Stimulated activated CD4-positive, alpha-beta T cell treated with anti-CD3 and anti-CD28 coated beads, Interleukin-12 subunit alpha, Interleukin-12 subunit beta, amount 100 ng/mL, for 48 hours (primary cell): Measurements from ENCODE around the gene ZNRF1.

Experiments
- DNase-seq, 3 donors: peaks; one replicate each; pipeline ENCODE4 v3.0.0-alpha.2; 2020; ENCODE audit warnings: low read depth in 2 of 3, low spot score in 1 of 3

Gene ZNRF1

DNA sequence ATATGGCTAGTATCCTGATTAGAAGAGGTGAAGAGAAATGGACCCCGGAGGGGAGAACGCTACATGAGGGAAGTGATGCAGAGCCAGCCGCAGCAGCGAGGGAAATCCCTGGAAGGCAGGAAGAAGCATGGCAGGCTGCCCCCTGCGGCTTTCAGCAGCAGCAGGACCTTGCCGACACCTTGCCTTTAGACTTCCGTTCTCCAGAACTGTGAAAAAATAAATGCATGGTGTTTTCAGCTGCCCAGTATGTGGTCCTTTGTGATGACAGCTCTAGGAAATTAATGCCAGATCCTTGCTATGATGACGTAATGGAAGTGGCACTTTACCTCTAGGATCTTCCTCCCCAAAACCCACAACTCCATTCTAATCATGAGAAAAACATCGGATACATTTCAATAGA is 139.8 kb downstream of the ZNRF1 start:
- no peak for DNase-seq

DNA sequence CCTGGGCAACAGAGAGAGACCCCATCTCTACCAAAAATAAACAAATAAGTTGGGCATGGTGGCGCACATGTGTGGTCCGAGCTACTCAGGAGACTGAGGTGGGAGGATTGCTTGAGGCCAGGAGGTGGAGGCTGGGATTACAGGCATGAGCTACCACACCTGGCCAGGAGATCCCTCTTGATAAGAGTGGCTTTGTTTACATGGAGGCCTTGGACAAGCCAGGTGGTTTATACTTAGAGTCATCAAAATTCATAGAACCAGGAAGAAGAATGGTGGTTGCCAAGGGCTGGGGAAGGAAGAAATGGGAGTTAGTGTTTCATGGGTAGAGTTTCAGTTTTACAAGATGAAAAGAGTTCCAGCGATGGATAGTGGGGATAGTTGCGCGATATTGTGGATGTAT is 140.7 kb downstream of the ZNRF1 start:
- no peak for DNase-seq

DNA sequence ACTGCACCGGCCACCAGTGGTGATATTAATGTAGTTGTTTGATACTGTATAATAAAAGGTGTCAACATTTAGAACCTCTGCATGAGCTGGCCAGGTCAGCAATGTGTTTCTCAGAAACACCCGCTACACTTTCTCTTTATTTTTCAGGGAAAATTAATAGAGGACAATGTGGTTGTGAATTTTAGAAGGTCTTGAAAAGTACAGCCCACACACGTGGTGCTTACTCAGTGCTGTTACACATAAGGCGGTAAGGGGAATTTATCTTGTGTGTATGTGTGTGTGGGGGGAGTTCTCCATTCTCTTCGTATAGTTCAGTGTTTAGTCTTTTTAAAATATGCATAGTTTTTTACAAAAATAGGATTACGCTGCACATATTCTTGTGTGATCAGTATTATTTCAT is 145.1 kb downstream of the ZNRF1 start:
- no peak for DNase-seq

DNA sequence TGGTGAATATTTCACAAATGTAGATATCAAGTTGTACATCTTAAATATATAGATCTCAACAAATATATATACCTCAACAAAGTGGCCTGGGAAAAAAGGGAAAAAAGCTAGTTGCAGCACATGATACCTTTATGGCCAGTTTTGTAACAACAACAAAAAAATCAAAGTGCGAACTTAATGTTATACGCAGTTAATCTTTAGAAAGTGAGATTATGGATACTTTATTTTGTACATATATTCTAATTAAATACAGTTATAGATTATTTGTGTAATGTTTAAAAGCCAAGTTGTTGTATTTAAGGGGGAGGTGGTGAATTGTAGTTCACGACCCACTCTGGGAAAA is 149.1 kb downstream of the ZNRF1 start:
- DNase-seq = no peak

DNA sequence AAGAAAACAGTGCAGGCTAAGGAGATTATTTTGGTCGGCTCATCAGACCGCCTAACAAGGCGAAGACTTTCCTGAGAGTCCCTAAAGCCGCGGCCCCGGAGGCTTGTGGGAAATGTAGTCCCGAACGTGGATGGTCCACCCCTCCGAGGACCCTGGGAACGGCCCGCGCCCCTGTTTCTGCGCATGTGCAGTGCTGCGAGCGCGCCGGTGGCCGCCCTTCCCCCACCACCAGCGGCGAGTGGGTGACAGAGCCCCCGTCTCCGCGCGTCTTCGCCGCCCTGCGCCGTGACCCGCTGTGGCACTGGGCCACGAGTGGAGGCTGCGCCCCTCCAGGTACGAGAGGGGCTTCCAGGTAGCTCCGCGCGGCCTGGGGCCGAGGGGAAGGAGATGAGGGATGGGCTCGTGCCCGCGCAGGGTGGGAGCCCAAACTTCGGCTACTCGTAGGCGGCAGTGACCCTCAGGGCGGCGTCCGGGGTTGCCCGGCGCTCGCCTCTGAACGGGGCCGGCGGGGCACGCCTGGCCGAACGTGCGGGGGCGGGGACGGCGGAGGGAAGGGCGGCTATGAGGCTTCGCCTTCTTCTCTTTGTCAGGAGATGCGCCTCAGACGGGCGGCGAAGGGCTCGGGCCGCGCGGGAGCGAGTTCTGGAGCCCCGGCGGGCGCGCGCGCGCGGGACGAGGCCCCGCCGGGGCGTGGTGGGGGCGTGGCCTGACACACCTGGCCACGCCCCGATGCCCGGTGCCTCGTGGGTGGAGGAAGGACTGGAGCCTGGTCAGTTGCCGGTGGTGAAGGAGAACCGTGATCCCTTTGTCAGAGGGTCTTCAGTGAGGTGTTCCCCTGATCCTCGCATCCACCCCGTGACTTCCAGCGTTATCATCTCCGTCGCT is 149.7 kb downstream of the ZNRF1 start, which contains the start of gene ZFP1:
TSS of gene ZFP1 (plus strand) at position 214 of the 885 bp plus-strand sequence. CDS start 4,428 bp downstream, outside the sequence.
- DNase-seq = peak; percentile 92 to 94 (median 92)

DNA sequence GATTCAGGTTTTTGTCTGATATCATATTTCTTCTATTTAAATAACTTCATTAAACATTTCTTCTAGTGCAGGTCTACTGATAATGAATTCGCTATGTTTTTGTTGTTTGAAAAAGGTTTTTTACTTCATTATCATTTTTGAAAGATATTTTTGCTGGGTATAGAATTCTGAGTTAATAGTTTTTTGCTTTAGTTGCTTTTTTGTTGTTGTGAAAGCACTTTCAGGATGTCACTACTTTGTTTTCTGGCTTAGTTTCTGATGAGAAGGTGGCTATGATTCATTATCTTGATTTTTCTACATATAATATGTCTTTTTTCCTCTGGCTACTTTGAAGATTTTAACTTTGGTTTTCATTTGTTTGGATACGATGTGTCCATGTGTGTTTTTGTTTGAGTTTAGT is 153.0 kb downstream of the ZNRF1 start:
- no peak for DNase-seq

DNA sequence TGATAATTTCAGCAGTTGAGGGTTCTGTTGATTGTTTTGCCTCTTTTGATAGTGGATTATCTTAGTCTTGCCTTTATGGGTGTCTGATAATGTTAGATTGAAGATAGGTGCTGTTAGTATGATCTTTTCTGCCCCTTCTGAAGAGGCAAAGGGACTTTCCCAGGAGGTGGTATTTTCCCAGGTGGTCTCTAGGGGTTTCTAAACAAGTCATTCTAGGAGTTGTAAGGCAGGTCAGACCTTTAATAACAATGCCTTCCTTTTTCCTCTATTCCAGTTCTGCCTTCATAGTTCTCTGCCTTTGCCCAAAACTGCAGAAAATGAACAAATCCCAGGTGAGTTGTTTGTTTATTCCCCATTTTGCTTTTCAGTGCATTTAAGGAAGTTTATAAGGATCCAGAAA is 153.8 kb downstream of the ZNRF1 start:
- DNase-seq = no peak

DNA sequence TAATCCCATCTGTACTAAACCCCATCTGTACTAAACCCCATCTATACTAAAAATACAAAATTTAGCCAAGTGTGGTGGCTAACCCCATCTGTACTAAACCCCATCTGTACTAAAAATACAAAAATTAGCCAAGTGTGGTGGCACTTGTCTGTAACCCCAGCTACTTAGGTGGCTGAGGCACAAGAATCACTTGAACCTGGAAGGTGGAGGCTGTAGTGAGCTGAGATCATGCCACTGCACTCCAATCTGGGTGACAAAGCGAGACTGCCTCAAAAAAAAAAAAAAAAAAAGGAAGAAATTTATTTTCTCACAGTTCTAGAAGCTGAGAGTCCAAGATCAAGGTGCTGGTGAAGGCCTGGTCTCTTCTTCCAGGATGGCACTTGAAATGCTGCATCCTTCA is 161.6 kb downstream of the ZNRF1 start:
- no peak for DNase-seq
